GM18951 (cell line): ENCODE results near the gene SHPK.
"Not testable (repeated sequence)": the region's sequence is repeated elsewhere in the genome, so short reads cannot be mapped to it uniquely, and the experiment has no call there.

Experiments
- POLR2A ChIP-seq: IDR thresholded peaks from 4 replicates; pipeline ENCODE4 v1.6.1; 2011; ENCODE audit warnings: mild to moderate bottlenecking; ENCODE audit not compliant: insufficient read length, insufficient read depth; ENCODE audit errors: extremely low read depth
- in situ Hi-C: fragments of 300-500 bp; cut with MboI; formaldehyde crosslinking; loops from one replicate; pipeline ENCODE4 v1.12.0; 2022; ENCODE audit warnings: low sequenced_read_pairs, mixed read lengths, inconsistent platforms; ENCODE audit not compliant: unreplicated experiment

Gene SHPK

GRCh38 chr17:3583456-3583855 is 52.6 kb downstream of the SHPK start:
- no peak for TF ChIP-seq POLR2A
- in situ Hi-C loops: no loop called here

GRCh38 chr17:3582915-3583314 is 53.1 kb downstream of the SHPK start:
- in situ Hi-C loops: no loop called here
- no peak for TF ChIP-seq POLR2A

GRCh38 chr17:3578667-3579066 is 57.4 kb downstream of the SHPK start:
- in situ Hi-C loops: not testable (repeated sequence)

- in situ Hi-C loops: no loop called here
- TF ChIP-seq POLR2A: no peak
These were observed 59.1 kb downstream of the SHPK start for GRCh38 chr17:3576970-3577369.

GRCh38 chr17:3575511-3575910 is 60.5 kb downstream of the SHPK start:
- no peak for TF ChIP-seq POLR2A
- in situ Hi-C loops: no loop called here

GRCh38 chr17:3574231-3574630 is 61.8 kb downstream of the SHPK start:
- in situ Hi-C loops: no loop called here

GRCh38 chr17:3573246-3574100 is 62.6 kb downstream of the SHPK start:
- no peak for TF ChIP-seq POLR2A
- in situ Hi-C loops: no loop called here

More at GRCh38 chr17:3574231-3574630, 61.8 kb downstream of the SHPK start:
- no peak for TF ChIP-seq POLR2A

- TF ChIP-seq POLR2A: no peak
- in situ Hi-C loops: no loop called here
These were observed 63.8 kb downstream of the SHPK start for GRCh38 chr17:3572231-3572630.

- TF ChIP-seq POLR2A: no peak
- in situ Hi-C loops: no loop called here
These were observed 64.8 kb downstream of the SHPK start for GRCh38 chr17:3571043-3571900.

- no peak for TF ChIP-seq POLR2A
- in situ Hi-C loops: no loop called here
These were observed 66.4 kb downstream of the SHPK start for GRCh38 chr17:3569534-3570137.

- in situ Hi-C loops: no loop called here
- no peak for TF ChIP-seq POLR2A
These were observed 69.5 kb downstream of the SHPK start for GRCh38 chr17:3566551-3566950.

GRCh38 chr17:3565143-3565542 is 70.9 kb downstream of the SHPK start:
- TF ChIP-seq POLR2A: no peak
- in situ Hi-C loops: no loop called here

- in situ Hi-C loops: not testable (repeated sequence)
These were observed 71.8 kb downstream of the SHPK start for GRCh38 chr17:3564241-3564640.

GRCh38 chr17:3559270-3559645 is 76.8 kb downstream of the SHPK start:
- in situ Hi-C loops: loop anchor here (10.0 kb wide), 1 partner anchor 416 kb away; no protein-coding TSS in a partner anchor
- no peak for TF ChIP-seq POLR2A
